Loucy (cell line): Measurements from ENCODE around the gene RAP2C.

Source experiments
- H2AFZ ChIP-seq: fragments of 200-600 bp; sonication (generic); 2 replicates; pipeline ENCODE4 v1.6.0; 2016; ENCODE audit warnings: antibody characterized with exemption, mild to moderate bottlenecking, low read length, moderate library complexity
- H3F3A ChIP-seq: fragments of 200-600 bp; 2 replicates; pipeline ENCODE4 v1.6.0; 2016; ENCODE audit warnings: antibody characterized with exemption, low read depth, mild to moderate bottlenecking
- H3K27me3 ChIP-seq: fragments of 200-600 bp; sonication (generic); 2 replicates; pipeline ENCODE4 v1.6.1; 2014; ENCODE audit warnings: low read length, mild to moderate bottlenecking; ENCODE audit not compliant: insufficient read depth, poor library complexity, severe bottlenecking
- H3K36me3 ChIP-seq: fragments of 200-600 bp; sonication (generic); 2 replicates; pipeline ENCODE4 v1.6.1; 2016; ENCODE audit warnings: low read length; ENCODE audit not compliant: insufficient read depth
- H3K4me1 ChIP-seq: fragments of 200-600 bp; sonication (generic); 2 replicates; pipeline ENCODE4 v1.5.1; 2014; ENCODE audit warnings: low read length, mild to moderate bottlenecking; ENCODE audit not compliant: insufficient read depth, poor library complexity, severe bottlenecking
- H3K4me2 ChIP-seq: fragments of 200-600 bp; sonication (generic); 2 replicates; pipeline ENCODE4 v1.6.0; 2014; ENCODE audit warnings: antibody characterized with exemption, low read length, low read depth, mild to moderate bottlenecking; ENCODE audit not compliant: poor library complexity, severe bottlenecking
- H3K4me3 ChIP-seq: fragments of 200-600 bp; sonication (generic); 2 replicates; pipeline ENCODE4 v1.5.1; 2014; ENCODE audit warnings: low read length, mild to moderate bottlenecking, mixed read lengths; ENCODE audit not compliant: poor library complexity, severe bottlenecking
- H3K79me2 ChIP-seq: fragments of 200-600 bp; sonication (generic); 2 replicates; pipeline ENCODE4 v1.6.1; 2014; ENCODE audit warnings: low read length; ENCODE audit not compliant: insufficient read depth
- H3K9ac ChIP-seq: fragments of 200-600 bp; sonication (generic); 2 replicates; pipeline ENCODE4 v1.6.0; 2014; ENCODE audit warnings: mild to moderate bottlenecking, low read depth, low read length, moderate library complexity; ENCODE audit not compliant: poor library complexity, severe bottlenecking
- H3K9me2 ChIP-seq: fragments of 200-600 bp; sonication (generic); replicated peaks from 2 replicates; pipeline ENCODE4 v1.6.1; 2016; ENCODE audit warnings: low read depth, low read length, mixed read lengths
- H3K9me3 ChIP-seq: fragments of 200-600 bp; sonication (generic); 2 replicates; pipeline ENCODE4 v1.6.1; 2014; ENCODE audit warnings: mild to moderate bottlenecking, antibody characterized with exemption, low read length, low read depth; ENCODE audit not compliant: insufficient read depth
- H4K20me1 ChIP-seq: fragments of 200-600 bp; sonication (generic); 2 replicates; pipeline ENCODE4 v1.6.0; 2014; ENCODE audit warnings: antibody characterized with exemption, low read length, mild to moderate bottlenecking; ENCODE audit not compliant: insufficient read depth, poor library complexity, severe bottlenecking
- EZH2phosphoT487 ChIP-seq: fragments of 200-600 bp; IDR thresholded peaks from 2 replicates; pipeline ENCODE4 v1.6.1; 2018; ENCODE audit warnings: antibody characterized with exemption, mild to moderate bottlenecking, moderate library complexity, borderline replicate concordance
- TF ChIP-seq, protein P1 (sequence below): fragments of 200-600 bp; sonication (generic); conservative IDR thresholded peaks from 2 replicates; pipeline ENCODE4 v1.5.1; 2014; ENCODE audit warnings: mild to moderate bottlenecking, antibody characterized with exemption, low read length

Gene RAP2C

DNA sequence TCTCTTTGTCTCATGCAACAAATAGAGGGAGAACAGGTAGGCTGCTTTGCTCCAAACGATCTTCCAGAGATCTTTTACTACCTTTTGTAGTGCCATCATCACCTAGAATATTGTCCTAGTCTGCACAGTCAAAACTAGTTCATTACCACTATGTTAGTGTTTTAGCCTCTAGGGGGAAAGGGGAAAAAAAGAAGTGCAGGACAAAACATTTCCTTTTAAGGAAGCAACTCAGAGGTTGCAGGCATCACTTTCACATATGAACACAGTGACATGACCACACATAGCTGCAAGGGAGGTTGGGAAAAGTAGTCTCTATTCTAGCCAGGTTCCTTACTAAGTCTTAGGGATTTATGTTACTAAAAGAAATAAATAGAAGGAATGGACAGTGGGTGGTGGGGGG is 39.3 kb upstream of the RAP2C start:
- TF ChIP-seq EZH2phosphoT487, result no peak
- TF ChIP-seq, protein P1, sequence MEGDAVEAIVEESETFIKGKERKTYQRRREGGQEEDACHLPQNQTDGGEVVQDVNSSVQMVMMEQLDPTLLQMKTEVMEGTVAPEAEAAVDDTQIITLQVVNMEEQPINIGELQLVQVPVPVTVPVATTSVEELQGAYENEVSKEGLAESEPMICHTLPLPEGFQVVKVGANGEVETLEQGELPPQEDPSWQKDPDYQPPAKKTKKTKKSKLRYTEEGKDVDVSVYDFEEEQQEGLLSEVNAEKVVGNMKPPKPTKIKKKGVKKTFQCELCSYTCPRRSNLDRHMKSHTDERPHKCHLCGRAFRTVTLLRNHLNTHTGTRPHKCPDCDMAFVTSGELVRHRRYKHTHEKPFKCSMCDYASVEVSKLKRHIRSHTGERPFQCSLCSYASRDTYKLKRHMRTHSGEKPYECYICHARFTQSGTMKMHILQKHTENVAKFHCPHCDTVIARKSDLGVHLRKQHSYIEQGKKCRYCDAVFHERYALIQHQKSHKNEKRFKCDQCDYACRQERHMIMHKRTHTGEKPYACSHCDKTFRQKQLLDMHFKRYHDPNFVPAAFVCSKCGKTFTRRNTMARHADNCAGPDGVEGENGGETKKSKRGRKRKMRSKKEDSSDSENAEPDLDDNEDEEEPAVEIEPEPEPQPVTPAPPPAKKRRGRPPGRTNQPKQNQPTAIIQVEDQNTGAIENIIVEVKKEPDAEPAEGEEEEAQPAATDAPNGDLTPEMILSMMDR, result no peak
- Histone ChIP-seq H2AFZ (no peak overlapping the region), H3K9me3 (no peaks in the 10 kb centered on the region)

DNA sequence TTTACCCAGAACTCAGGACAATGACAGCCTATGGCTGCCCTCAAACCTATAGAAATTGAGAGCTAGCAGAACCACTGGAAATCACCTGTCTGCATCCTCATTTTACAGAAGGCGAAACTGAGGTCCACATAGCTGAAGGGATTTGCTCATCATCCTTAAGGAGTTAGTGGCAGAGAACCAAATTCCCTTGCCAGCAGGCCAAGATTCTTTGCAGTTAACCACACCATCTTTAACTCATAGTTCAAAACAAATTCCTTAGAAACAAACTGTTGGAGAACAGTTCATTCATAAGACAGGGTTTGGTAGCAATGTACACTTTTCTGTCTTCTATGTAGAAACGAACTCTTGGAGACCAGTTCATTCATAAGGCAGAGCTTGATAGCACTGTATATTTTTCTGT is 37.9 kb upstream of the RAP2C start:
- H4K20me1 ChIP-seq, result no peaks in the 10 kb centered on the region
- H3K4me3 ChIP-seq, result no peak overlapping the region
- H3K9me3 ChIP-seq, result no peaks in the 10 kb centered on the region
- no peak overlapping the region for H2AFZ ChIP-seq
- no peaks in the 10 kb centered on the region for H3K79me2 ChIP-seq
- H3K36me3 ChIP-seq, result no peaks in the 10 kb centered on the region
- H3K9me2 ChIP-seq, result no peaks in the 10 kb centered on the region
- no peak overlapping the region for H3K9ac ChIP-seq
- H3F3A ChIP-seq, result no peaks in the 10 kb centered on the region
- peaks cover 3% of the 10 kb centered on the region for H3K4me1 ChIP-seq
- H3K27me3 ChIP-seq, result no peaks in the 10 kb centered on the region
- no peak overlapping the region for H3K4me2 ChIP-seq
- TF ChIP-seq, protein P1, result no peak
- no peak for TF ChIP-seq EZH2phosphoT487

More for the DNA sequence above, 39.3 kb upstream of the RAP2C start:
- Histone ChIP-seq H3K36me3 (no peaks in the 10 kb centered on the region), H3K9ac (no peak overlapping the region), H3K79me2 (no peaks in the 10 kb centered on the region), H3K4me2 (no peak overlapping the region), H3F3A (no peaks in the 10 kb centered on the region), H3K4me3 (no peak overlapping the region), H3K4me1 (peaks cover 3% of the 10 kb centered on the region), H4K20me1 (no peaks in the 10 kb centered on the region), H3K9me2 (no peaks in the 10 kb centered on the region), H3K27me3 (no peaks in the 10 kb centered on the region)

DNA sequence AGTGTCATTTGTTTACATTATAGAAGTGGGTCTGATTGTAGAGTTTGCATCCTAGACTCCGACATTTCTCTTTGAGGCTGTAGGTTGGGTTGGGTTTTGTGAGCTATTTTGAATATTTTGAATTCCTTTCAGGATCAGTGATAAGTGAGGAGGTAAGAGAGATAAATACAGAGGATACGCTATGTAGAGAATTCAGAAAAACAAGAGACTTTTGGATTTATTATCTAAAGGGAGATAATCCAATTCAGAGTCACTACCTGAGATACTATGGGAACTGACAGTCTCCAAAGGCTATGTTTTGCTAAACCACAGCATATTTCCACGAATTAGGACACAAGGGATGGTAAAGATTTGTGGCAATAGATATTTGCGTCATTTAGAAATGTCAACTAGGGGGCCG is 16.9 kb upstream of the RAP2C start:
- no peak overlapping the region for H3K4me2 ChIP-seq
- no peak for TF ChIP-seq EZH2phosphoT487
- TF ChIP-seq, protein P1, result no peak
- H3K9ac ChIP-seq, result no peak overlapping the region
- no peaks in the 10 kb centered on the region for H3F3A ChIP-seq
- no peaks in the 10 kb centered on the region for H3K4me1 ChIP-seq
- no peaks in the 10 kb centered on the region for H3K9me2 ChIP-seq
- no peaks in the 10 kb centered on the region for H4K20me1 ChIP-seq
- no peak overlapping the region for H3K4me3 ChIP-seq
- no peaks in the 10 kb centered on the region for H3K79me2 ChIP-seq
- H3K36me3 ChIP-seq, result no peaks in the 10 kb centered on the region
- no peaks in the 10 kb centered on the region for H3K27me3 ChIP-seq
- no peak overlapping the region for H2AFZ ChIP-seq
- H3K9me3 ChIP-seq, result no peaks in the 10 kb centered on the region
